Ishikawa (cell line): Measurements from ENCODE around the gene TNS3.

Experiments
- CEBPB ChIP-seq: IDR thresholded peaks from 2 replicates; pipeline ENCODE4 v1.6.1; 2012
- CREB1 ChIP-seq: IDR thresholded peaks from 2 replicates; pipeline ENCODE4 v1.6.1; 2012; ENCODE audit warnings: low read depth
- EGR1 ChIP-seq: IDR thresholded peaks from 2 replicates; pipeline ENCODE4 v1.6.1; 2012
- EP300 ChIP-seq: IDR thresholded peaks from 2 replicates; pipeline ENCODE4 v1.6.1; 2012; ENCODE audit warnings: borderline replicate concordance
- FOXM1 ChIP-seq: IDR thresholded peaks from 2 replicates; pipeline ENCODE4 v1.6.1; 2012; ENCODE audit warnings: low read depth, borderline replicate concordance
- MAX ChIP-seq: IDR thresholded peaks from 2 replicates; pipeline ENCODE4 v1.6.1; 2012
- NFIC ChIP-seq: IDR thresholded peaks from 2 replicates; pipeline ENCODE4 v1.6.1; 2012
- RAD21 ChIP-seq: IDR thresholded peaks from 2 replicates; pipeline ENCODE4 v1.6.1; 2012; ENCODE audit warnings: low read depth
- REST ChIP-seq: IDR thresholded peaks from 2 replicates; pipeline ENCODE4 v1.6.1; 2012; ENCODE audit warnings: low read depth, mild to moderate bottlenecking
- TAF1 ChIP-seq: IDR thresholded peaks from 2 replicates; pipeline ENCODE4 v1.6.1; 2012; ENCODE audit warnings: low read depth, mild to moderate bottlenecking
- TCF12 ChIP-seq: IDR thresholded peaks from 2 replicates; pipeline ENCODE4 v1.6.1; 2012; ENCODE audit warnings: low read depth
- TEAD4 ChIP-seq: IDR thresholded peaks from 2 replicates; pipeline ENCODE4 v1.6.1; 2012
- USF1 ChIP-seq: IDR thresholded peaks from 2 replicates; pipeline ENCODE4 v1.6.1; 2012
- YY1 ChIP-seq: IDR thresholded peaks from 2 replicates; pipeline ENCODE4 v1.6.1; 2012; ENCODE audit warnings: low read depth
- ZBTB7A ChIP-seq: IDR thresholded peaks from 2 replicates; pipeline ENCODE4 v1.6.1; 2012; ENCODE audit warnings: low read depth

The TNS3 gene

GRCh38 chr7:47622586-47622945 is 40.7 kb upstream of the TNS3 start:
- TF ChIP-seq EGR1 (no peak), CREB1 (no peak), MAX (no peak), ZBTB7A (no peak), FOXM1 (no peak), TAF1 (no peak), NFIC (no peak), RAD21 (no peak), TCF12 (no peak), EP300 (no peak), CEBPB (no peak), YY1 (no peak), REST (no peak)

GRCh38 chr7:47621979-47622561 is 40.2 kb upstream of the TNS3 start:
- TF ChIP-seq ZBTB7A (no peak), EGR1 (no peak), CREB1 (no peak), MAX (no peak), NFIC (no peak), TEAD4 (no peak), YY1 (no peak), USF1 (no peak), EP300 (no peak), FOXM1 (no peak), TAF1 (no peak)

GRCh38 chr7:47621347-47621746 is 39.4 kb upstream of the TNS3 start:
- TF ChIP-seq USF1 (no peak), REST (no peak), ZBTB7A (no peak), TCF12 (no peak), MAX (no peak), EP300 (no peak), CEBPB (no peak), EGR1 (no peak), FOXM1 (no peak), TEAD4 (no peak), RAD21 (no peak), CREB1 (no peak), YY1 (no peak), TAF1 (no peak), NFIC (no peak)

GRCh38 chr7:47619806-47620205 is 37.9 kb upstream of the TNS3 start:
- no peak for TF ChIP-seq EP300
- no peak for TF ChIP-seq FOXM1
- no peak for TF ChIP-seq ZBTB7A
- TF ChIP-seq TEAD4: no peak
- no peak for TF ChIP-seq TCF12

GRCh38 chr7:47617131-47617530 is 35.2 kb upstream of the TNS3 start:
- TF ChIP-seq REST (no peak), CREB1 (no peak), MAX (no peak), YY1 (no peak), FOXM1 (no peak), CEBPB (no peak), TCF12 (no peak), EP300 (no peak), TAF1 (no peak), TEAD4 (no peak), EGR1 (no peak), USF1 (no peak), RAD21 (no peak), NFIC (no peak), ZBTB7A (no peak)
